Measurements from ENCODE around the gene SLCO2A1.

The SLCO2A1 gene

DNA sequence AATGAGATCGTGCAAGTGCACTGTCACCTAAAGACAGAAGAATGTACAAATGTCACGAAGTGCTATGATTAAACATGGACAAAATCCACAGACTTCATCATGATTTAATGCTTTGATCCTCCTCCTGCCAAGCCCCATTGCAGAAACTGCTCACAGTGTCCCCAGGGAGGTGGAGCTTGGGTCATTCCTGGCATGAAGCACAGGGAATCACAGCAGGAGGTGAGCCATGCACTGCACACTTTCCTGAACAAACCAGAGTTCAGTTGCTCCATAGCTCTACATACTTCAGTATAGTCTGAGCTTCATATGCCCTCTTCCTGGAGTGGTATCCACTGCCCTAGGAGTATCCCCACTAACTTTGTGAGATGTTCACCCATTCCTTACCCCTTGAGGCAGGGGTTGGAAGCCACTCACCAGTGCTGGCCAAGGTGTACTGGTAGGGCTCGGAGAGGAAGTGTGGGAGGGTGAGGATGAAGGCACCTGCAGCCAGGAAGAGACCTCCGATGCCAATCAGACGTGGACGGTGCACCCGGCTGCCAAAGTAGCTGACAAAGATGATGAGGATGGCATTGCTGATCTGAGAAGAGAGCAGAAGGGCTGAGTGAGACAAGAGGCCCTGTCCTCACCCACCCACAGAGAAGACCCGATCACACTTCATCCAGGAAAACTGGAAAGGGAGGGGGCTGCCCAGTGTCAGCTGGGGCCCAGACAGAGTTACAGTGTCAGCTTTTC lies 56.3 kb downstream of the SLCO2A1 start:
- no peak for DNase-seq

DNA sequence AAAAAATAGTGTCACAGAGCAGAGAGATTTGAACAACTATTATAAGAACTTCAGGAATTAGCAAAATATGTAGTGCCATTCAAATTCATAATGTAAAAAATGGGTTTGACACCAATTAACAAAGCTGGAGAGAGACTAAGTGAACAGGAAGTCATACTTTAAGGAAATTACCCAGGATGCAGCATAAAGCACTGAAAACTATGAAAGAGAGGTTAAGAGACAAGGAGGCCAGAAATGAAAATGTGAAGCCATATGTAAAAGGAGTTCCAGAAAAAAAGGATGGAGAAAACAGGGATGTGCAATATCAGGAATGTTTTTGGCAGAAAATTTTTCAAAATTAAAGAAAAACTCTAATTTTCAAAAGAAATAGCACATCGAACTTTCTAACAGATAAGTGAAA lies 57.6 kb downstream of the SLCO2A1 start:
- no peak for DNase-seq

DNA sequence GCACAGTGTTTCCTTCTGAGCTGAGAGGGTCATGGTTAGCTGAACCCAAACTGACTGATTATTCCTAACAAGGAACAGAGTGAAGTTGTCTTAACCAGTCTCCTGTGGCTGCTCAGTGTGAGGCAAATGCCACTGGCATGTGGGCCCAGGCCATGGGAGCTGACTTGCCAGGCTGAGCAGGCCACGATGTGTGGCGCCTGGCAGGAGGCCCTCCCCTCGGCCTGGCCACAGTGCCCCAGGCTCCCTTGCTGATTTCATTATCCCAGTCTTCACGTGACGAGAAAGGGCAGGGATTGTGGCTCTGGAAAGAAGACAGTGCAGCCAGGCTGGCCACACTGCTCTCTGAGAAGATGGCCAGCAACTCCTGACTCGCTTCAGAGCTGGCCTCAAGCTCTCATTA lies 58.8 kb downstream of the SLCO2A1 start:
- no peak for DNase-seq

DNA sequence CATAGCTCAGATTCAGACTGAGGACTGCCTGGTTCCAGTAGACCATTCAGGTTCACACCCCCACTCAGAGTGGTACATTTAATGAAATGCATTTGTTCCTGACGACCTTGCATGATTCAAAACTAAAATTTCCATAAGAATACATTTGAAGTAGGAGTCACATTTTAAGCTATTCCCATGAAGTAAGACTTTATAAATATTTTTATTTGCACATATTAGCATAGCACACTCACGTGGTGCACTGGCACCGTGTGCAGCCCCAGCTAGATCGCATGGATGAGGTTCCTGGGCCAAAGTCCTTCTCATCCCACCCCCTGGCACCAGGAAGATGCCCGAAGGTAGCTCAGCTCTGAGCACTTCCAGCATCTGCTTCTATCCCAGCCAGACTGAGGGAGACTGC lies 59.4 kb downstream of the SLCO2A1 start:
- DNase-seq = no peak

DNA sequence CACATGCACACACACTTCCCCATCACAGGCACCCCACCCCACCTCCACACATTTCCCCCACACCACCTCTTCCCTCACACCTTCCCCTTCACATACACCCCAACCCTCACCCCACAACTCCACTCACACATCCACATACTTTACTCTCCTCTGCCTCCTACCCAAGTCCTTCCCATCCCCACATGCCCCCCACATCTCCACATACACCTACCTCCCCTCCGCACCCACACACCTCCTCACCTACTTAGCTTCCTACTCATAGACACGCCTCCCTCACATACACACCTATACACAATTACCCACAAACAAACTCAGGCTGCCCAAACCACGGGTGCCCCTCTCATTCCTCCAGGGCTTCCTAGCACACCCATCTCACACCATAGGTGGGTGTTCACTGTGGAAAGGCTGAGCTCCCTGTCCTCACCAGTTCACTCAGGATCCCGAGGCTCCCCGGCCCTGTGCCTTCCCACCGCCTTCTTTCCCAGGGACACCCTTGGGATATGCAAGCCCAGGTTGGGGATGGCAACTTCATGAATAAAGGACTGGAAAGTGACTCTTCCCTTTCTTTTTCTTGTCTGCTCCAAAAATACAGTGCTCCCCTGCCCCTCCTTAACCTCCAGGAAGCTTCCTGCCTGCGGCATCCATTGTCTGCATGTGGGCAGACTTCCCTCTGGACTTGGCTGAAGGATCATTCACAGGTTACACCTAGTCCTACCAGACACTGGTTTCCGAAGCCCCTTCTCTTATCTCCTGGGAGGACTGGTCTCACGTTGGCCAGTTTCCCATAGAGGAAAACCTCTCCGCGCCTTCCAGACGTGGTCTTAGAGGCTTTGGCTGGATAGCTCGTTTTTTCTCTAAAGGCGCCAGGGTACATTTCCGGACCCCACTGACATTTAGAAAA lies 61.5 kb downstream of the SLCO2A1 start:
- no peak for DNase-seq

DNA sequence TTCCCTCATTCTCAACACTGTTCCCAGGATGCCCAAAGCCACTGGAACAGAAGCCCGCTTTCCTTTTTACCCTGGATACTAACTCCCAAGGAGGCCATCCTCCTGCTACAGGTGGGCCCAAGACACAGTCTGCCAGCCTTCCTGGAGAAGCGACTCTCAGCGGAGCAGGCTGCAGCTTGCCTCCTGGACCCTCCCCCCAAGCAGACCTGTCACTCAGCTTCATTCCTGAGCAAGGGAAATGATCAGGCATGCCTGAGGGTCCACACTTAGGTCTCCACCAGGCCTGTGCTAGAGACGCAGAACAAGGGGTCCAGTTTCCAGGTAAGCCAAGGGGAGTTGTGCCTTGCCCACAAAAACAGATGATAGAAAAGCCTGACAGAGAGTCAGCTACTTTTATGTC lies 62.8 kb downstream of the SLCO2A1 start:
- no peak for DNase-seq

DNA sequence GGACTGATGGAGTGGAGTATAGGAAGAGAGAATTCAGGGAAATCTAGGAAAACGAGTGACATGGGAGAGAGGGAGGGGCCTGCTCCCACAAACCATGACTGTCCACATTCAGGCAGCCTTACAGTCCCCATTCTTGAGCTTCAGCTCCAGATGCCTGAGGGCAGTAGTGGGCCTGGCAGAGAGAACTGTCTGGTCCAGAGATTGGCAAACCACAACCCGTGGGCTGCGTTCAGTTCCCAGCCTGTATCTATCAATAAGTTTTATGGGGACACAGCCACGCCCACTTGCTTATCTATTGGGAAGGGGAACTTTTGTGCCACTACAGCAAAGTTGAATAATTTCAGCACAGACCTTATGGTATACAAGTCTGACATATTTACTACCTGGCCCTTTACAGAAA lies 63.8 kb downstream of the SLCO2A1 start:
- DNase-seq = no peak

DNA sequence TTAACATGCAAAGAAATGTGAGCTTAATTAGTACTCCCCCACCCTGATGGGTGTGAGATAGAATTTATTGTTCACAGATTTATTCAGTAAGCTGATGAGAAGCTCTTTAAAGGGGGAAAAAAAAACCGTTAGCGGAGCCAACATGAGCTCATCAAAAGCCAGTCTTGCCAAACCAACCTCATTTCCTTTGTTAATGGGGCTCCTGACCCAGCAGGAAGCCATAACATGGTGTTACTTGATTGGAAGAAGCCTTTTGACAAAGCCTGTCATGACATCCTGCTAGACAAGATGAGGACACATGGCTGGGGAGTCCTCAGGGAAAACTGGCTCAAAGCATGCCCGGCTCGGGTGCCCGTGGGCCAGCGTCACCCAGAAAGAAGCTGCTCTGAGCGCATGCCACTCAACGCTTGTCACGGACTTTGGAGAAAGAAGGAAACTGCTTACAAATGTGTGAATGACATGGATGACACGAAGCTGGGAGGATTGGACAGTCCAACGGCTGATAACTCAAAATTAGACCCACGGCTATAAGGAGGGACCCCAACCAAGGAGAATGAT lies 64.6 kb downstream of the SLCO2A1 start:
- DNase-seq = no peak

DNA sequence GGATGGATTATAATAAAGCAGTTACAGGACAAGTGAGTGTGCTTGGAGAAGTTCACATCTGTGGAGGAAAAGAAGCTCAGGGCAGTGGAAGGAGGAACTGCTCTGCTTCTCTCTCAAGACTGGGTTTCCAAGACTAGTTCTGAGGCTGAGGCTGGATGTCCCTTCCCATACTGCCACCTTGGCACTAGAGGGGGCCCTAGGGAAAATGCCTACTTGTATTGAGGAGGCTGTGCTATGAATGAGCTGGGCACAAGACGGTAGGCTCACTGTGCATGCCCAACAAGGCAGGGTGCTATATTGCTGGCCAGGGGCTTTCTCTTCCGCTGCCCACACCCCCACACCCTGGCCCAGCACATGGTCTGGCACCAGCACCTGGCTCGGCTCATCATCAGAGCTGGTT lies 65.2 kb downstream of the SLCO2A1 start:
- DNase-seq = no peak

DNA sequence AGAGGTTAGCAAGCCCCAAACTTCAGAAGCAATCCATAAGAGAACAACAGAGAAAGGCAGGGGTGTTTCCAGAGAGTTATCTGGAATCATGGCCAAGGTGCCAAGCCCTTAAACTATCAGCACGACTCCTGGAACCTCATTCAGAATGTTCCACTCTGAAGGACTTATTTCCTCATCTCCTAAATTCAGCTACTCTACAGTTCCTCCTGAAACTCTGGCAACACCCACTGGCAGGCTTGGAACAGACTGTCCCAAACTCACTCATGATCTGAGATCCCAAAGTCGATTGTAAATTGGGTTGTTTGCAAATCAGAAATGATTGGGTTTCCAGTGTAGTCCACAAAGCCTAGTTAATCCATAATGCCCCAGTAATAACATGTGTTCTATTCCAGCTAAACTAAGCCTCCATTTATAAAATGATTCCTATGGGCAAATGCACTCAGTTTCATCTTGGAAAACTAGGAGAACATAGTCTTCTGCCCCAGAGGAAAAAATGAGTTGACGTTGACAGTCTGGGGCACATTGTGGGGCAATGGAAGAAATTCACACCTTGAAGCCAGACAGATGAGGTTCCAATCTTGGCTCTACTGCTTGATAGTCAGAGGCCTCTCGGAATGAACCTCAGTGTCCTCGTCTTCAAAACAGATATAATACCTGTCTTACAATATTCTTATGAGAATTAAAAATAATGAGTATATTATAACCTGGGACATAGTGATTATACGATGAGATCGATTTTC lies 65.9 kb downstream of the SLCO2A1 start:
- DNase-seq = no peak

DNA sequence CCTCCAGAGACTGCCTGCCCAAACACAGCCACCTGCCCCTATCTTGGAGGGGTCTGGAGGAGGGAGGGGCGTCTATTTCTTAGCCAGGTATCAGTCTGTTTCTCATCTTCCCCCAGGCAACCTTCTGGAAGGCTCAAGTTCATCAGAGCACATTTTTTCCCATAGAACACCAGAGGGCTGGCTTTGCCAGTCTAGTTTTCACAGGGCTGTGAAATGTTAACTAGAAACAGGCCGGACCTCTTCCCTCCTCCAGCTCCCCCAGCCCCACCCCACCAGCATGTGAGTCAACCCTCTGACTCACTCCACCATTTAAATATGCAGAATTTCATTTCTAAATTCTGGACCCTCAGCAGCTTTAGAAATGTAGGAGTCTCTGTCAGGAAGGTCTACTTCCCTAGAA lies 66.9 kb downstream of the SLCO2A1 start:
- DNase-seq = no peak

DNA sequence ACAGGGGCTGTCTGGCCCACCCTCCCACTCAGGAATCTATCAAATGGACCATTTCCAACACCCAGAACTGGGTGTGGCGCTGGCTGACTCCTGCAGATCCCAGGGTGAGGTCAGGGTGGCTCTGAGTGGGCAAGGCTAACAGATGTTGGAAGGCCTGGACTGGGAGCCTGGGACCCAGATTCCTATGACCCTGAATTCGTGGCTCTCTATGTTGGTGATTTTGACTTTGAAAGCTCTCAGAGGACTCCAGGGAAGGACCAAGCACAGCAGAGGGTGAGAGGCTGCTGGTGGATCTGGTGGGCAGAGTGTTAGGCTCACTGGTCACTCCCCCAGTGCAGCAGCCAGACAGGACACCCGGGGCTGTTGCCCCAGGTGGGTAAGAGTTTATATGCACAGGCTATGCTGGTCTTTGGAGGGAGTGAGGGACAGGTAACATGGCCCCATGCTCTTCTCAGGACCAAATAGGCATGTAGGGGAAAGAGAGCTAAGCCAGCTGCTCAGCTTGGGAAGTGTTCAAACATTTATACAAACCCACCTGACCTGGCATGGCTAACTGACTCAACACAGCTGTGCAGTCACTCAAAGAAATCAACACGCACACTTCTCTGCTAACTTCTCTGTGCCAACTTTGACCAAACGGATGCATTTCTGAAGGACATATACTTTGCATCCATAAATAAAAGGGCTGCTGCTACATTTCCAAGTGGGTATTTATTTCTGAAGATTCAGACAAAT lies 71.5 kb downstream of the SLCO2A1 start:
- DNase-seq = no peak

DNA sequence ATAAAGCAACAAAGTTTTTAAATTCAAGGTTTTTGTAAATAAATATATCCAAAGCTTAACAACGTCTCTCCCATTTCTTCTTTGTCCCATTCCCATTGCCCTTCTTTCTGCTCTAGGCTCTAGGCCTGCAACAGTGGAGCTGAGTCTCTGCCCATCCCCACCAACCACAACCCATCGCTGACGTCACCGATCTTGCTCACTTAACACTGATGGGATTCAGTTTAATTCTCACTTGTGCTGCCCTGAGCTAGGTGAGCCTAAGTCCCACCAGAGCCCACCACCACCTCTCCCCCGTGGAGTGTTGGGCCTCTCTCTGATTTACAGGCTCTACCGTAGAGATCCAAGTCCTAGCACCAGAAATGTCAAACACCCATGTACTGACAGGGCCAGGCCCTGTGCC lies 72.7 kb downstream of the SLCO2A1 start:
- no peak for DNase-seq

DNA sequence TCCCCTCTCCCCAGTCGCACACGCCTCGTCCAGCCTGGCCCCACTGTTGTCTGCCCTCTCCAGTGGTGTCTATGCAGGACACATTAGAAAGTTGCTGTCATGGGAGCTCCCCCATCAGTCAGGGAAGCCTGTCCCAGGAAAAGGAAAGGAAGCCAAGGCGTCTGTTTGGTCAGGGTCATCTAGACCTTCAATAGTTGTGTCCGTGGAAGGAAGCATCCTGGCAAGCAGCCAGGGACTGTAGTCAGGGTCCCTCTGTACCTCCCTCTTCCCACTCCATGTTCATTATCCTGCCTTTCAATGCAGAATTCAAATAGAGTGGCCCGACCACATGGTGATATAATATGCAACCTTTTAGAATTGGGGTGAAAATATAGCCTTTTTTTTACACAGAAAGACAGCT lies 73.4 kb downstream of the SLCO2A1 start:
- no peak for DNase-seq

DNA sequence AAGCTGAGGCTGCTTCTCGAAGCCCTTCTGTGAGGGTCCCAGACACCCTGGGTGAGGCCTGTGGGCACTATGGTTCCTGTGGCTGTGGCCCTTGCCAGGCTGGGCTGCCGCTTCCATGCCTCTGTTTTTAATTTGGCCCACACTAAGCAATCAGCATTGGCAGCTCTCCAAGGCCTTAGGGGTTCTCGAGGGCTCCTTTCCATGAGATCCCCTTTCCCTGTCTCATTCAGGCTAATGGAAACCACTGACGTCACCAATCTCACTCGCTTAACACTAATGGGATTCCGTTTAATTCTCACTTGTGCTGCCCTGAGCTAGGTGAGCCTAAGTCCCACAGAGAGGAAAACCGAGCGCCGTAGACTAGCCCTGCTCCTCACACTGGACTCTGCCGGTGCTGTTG lies 73.8 kb downstream of the SLCO2A1 start:
- DNase-seq = no peak

DNA sequence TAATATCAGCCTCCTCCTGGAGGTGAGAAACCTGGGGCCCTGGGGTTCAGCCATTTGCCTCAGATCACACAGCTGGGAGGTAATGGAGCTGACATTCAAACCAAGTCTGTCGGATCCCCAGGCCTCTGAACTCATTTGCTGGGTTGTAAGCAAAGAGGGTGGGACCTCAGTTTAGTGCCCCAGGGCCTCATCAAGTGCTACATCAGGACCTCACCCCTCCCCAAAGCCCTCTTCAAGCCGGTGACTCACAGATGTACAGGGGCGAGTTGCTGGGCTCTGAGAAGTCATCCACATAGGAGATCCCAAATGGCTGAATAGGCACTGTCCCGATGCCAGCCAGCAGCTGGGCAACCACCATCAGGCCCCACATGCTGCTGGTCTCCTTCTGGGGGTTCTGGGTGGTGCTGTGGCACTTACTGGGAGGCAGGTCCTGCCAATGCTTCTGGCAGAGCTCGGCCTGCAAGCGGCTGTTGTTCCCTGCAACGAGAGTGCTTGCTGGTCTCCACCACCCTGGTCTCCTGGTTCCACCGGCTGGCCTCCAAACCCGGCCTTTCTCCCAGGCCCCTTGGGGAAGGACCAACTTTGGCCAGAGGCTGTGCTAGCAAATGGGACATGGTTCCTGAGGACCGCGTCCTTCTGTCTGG lies 74.9 kb downstream of the SLCO2A1 start:
- no peak for DNase-seq

DNA sequence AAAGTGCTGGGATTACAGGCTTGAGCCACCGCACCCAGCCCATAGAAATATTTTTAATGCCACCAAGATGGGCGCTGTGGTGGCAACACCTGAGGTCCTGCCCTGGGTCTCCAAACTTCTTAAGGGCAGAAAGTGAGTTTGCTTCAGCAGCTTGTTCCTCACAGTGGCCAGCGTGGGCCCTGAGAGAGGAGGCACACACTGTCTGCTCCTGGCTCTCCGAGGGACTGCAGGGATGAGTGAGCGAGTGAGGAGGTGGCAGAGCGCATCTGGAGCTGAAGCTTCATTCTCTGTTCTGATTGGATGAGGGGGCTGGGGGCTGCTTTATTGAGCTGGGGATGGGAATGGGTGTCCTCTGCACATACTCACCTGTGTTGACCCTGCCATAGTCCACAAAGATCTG lies 76.4 kb downstream of the SLCO2A1 start:
- DNase-seq = no peak

DNA sequence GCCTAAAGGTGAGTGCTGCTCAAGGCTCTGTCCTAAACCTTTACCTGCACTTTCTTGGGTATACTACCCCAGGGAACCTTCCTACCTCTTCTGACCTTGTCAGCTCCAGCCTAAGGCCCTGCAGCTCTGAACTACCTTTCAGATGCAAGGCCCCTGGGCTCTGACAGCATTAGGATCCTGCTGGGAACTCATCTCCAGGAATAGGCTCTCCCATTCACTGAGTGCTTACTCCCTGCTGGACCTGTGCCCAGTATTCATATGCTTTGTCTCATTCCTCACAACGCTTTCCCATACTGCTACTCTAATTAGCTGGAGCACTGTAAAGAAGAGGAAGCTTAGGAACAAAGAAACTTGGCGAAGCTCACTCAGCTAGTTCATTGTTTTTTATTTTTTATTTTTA lies 80.3 kb downstream of the SLCO2A1 start:
- DNase-seq = no peak

DNA sequence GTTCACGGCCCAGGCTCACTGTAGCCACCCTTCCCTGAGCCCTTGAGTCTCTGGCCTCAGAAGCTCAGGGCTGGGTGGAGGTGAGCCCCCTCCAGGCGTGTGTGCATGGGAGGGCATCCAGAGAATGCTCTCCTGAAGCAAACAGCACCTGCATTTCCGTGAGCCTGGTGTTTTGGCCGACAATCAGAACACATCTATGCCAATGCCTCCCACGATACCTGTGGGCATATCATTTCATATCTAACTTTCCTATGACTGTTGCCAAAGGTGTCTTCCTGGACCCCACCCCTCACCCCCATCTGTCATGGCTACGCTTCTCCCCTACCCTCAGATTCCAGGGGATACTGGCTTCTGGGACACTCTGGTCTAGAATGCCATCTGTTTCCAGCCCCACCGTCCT lies 80.7 kb downstream of the SLCO2A1 start:
- DNase-seq = no peak

DNA sequence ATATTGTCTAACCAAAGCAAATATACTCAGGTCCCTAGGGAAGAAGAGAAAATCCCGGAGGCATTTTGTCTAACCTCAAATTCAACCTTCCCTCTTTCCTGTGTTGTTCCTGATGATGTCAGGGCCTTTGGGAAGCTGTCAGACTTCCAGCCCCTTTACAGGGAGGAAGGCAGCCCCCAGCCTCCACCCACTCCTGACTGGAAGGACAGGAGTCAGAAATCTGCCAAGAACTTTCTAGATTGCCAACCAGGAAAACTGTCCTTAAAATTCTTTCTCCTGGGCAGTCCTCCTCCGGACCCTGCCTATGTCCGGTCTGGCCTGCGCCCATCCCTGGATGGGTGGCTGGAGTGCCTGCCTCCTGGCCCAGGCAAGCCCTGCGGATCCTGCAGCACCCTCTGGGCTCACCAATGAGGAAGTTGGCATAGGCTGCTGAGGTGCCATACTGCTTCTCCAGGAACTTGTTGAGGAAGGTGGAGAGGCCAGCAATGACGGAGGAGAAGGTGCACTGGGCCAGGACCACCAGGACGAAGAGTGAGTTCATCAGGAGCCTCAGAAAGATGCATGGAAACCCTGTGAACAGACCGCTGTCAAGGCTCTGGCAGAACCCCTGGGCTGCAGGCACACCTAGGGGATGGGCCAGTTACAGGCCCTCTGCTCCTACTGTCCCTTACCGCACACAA lies 81.5 kb downstream of the SLCO2A1 start:
- no peak for DNase-seq

DNA sequence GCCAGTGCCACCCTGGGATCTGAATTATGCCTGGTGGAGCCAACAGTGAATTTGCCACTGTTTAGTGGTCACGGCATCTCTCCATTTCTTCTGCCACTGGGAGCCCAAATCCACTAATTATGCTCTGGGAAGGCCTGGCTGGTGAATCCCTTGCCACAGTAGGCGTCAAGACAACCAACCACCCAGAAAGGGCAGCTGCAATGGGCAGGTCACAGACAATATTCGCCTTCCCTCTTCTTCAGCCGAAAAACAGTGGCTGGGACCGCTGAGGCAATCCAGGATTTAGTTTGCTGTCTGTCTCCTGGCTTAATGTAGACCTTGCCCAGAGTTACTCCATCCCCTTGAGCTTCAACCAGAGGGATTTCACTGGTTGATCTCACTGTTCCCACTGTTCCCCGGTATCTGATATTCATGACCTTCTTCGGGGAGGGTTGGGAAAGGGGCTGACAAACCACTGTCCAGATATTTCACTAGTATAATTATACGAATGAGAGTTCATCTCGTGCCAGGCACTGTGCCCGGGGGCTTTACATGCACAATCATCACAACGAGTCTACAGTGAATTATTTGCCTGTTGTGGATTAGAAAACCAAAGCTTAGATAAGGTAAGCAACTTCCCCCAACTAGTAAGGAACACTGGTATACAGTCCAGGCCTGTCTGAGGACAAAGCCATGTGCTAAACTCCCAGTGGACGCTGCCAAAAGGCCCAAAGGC lies 84.2 kb downstream of the SLCO2A1 start:
- no peak for DNase-seq

Data from activated effector memory CD4-positive, alpha-beta T cell treated with Interleukin-2 at 50 U/mL for 16 hours (primary cell).